Vagina (tissue), 2 donors: Measurements from ENCODE around the gene SYCN. TPM values are rescaled to one million over a fixed set of nuclear protein-coding genes. Genes with fewer than 3 reads are reported as not detected.

Source experiments
- DNase-seq, 2 donors: peaks; one replicate each; pipeline ENCODE4 v3.0.0-alpha.2; 2017; ENCODE audit errors: extremely low spot score in 2 of 2
- H3K27ac ChIP-seq: fragments of 200-600 bp; sonication (generic); one replicate; pipeline ENCODE4 v1.5.1; 2019
- H3K27me3 ChIP-seq: fragments of 200-600 bp; sonication (generic); one replicate; pipeline ENCODE4 v1.5.1; 2019
- H3K36me3 ChIP-seq, 2 donors: fragments of 200-600 bp; sonication (generic); one replicate each; pipeline ENCODE4 v1.5.1; 2017 to 2019
- H3K4me1 ChIP-seq: fragments of 200-600 bp; sonication (generic); one replicate; pipeline ENCODE4 v1.5.1; 2019
- H3K4me3 ChIP-seq, 2 donors: fragments of 200-600 bp; sonication (generic); 1 replicate in 1 of 2; 2 replicates in 1 of 2; pipeline ENCODE4 v1.5.1; 2016 to 2019
- H3K9me3 ChIP-seq: fragments of 200-600 bp; sonication (generic); one replicate; pipeline ENCODE4 v1.5.1; 2019
- POLR2A ChIP-seq, 2 donors: fragments of 450-650 bp; IDR thresholded peaks; one replicate each; pipeline ENCODE4 v1.6.1; 2017; ENCODE audit warnings: antibody characterized with exemption in 2 of 2, mild to moderate bottlenecking in 2 of 2, moderate library complexity in 2 of 2
- POLR2AphosphoS5 ChIP-seq, 2 donors: sonication (generic); formaldehyde crosslinking; IDR thresholded peaks; one replicate each; pipeline ENCODE4 v1.9.0; 2017; ENCODE audit warnings: antibody characterized with exemption in 2 of 2, mild to moderate bottlenecking in 2 of 2, low read depth in 1 of 2; ENCODE audit not compliant: insufficient read depth in 1 of 2
- intact Hi-C: fragments of 100-400 bp; cut with DNase I; formaldehyde crosslinking; loops from one replicate; pipeline ENCODE4 v1.15.1; 2023
- total RNA-seq: library from RNA; depleted of rRNA; stranded (reverse); fragments of >200 nt; gene quantifications from one replicate; pipeline ENCODE4 v1.2.3, GENCODE V29; 2016
- TF ChIP-seq, protein P1 (sequence below), 3 experiments: fragments of 450-650 bp in 2 of 3; fragments of 200-600 bp in 1 of 3; sonication (generic) in 1 of 3; IDR thresholded peaks; one replicate each; pipeline ENCODE4 v1.5.1; 2017 to 2019; ENCODE audit warnings: antibody characterized with exemption in 3 of 3, mild to moderate bottlenecking in 2 of 3, moderate library complexity in 2 of 3

Gene SYCN
- total RNA-seq, 1 donor from 2014 or later = not detected

DNA sequence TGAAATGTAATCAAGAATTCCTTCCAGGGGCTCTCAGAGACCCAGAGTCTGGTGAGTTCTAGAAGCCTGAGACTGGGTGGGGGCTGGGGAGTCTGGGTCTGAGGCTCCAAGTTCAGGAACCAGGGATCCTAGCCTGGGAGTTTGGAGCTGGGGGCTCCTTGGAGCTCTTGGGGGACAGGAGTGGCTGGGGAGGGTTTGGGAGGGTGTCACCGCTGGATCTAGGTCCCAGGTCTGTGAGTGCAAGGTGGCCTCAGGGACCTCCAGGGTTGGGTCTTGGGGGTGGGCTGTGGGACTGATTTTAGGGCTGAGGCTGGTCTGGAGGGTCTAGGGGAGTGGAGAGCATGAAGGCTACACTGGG lies 1.1 kb downstream of the SYCN start:
- intact Hi-C loops = loop anchor here (10.0 kb wide), 1 partner anchor 1752 kb away; no protein-coding TSS in a partner anchor
- Histone ChIP-seq H3K27ac (no peak overlapping the region), H3K9me3 (no peaks in the 10 kb centered on the region), H3K27me3 (peaks cover 7% of the 10 kb centered on the region), H3K4me1 (no peaks in the 10 kb centered on the region), H3K4me3 (no peak overlapping the region), H3K36me3 (no peaks in the 10 kb centered on the region)
- no peak for DNase-seq
- no peak for TF ChIP-seq POLR2A (IDR thresholded peaks at IDR 0.05)
- no peak for TF ChIP-seq POLR2AphosphoS5 (IDR thresholded peaks at IDR 0.05; ENCODE audit: insufficient read depth in 1 of 2, low read depth in 1 of 2)
- TF ChIP-seq, protein P1, sequence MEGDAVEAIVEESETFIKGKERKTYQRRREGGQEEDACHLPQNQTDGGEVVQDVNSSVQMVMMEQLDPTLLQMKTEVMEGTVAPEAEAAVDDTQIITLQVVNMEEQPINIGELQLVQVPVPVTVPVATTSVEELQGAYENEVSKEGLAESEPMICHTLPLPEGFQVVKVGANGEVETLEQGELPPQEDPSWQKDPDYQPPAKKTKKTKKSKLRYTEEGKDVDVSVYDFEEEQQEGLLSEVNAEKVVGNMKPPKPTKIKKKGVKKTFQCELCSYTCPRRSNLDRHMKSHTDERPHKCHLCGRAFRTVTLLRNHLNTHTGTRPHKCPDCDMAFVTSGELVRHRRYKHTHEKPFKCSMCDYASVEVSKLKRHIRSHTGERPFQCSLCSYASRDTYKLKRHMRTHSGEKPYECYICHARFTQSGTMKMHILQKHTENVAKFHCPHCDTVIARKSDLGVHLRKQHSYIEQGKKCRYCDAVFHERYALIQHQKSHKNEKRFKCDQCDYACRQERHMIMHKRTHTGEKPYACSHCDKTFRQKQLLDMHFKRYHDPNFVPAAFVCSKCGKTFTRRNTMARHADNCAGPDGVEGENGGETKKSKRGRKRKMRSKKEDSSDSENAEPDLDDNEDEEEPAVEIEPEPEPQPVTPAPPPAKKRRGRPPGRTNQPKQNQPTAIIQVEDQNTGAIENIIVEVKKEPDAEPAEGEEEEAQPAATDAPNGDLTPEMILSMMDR (IDR thresholded peaks at IDR 0.05) = no peak

DNA sequence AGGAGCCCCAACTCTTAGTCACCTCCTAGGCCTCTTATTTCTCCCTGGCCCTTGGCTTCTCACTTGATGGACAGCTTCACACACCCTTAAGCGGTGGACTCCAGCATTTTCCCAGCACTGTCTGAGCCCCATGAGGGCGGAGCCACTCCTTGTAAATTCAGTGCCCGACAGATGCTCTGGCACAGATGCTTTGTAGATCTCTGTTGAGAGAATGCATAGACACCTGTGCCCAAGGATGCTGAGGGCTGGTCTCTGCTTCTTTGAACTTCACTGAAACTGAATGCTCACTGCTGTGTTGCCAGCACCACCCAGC lies 3.3 kb downstream of the SYCN start:
- Histone ChIP-seq H3K27ac (no peak overlapping the region), H3K4me3 (no peak overlapping the region), H3K27me3 (peaks cover 7% of the 10 kb centered on the region), H3K9me3 (no peaks in the 10 kb centered on the region), H3K4me1 (peaks cover 4% of the 10 kb centered on the region), H3K36me3 (no peaks in the 10 kb centered on the region)
- no peak for DNase-seq
- TF ChIP-seq POLR2A (IDR thresholded peaks at IDR 0.05) = no peak
- TF ChIP-seq POLR2AphosphoS5 (IDR thresholded peaks at IDR 0.05; ENCODE audit: insufficient read depth in 1 of 2, low read depth in 1 of 2) = no peak
- TF ChIP-seq, protein P1 (IDR thresholded peaks at IDR 0.05) = no peak
- intact Hi-C loops = loop anchor here (10.0 kb wide), 1 partner anchor 1754 kb away; no protein-coding TSS in a partner anchor

DNA sequence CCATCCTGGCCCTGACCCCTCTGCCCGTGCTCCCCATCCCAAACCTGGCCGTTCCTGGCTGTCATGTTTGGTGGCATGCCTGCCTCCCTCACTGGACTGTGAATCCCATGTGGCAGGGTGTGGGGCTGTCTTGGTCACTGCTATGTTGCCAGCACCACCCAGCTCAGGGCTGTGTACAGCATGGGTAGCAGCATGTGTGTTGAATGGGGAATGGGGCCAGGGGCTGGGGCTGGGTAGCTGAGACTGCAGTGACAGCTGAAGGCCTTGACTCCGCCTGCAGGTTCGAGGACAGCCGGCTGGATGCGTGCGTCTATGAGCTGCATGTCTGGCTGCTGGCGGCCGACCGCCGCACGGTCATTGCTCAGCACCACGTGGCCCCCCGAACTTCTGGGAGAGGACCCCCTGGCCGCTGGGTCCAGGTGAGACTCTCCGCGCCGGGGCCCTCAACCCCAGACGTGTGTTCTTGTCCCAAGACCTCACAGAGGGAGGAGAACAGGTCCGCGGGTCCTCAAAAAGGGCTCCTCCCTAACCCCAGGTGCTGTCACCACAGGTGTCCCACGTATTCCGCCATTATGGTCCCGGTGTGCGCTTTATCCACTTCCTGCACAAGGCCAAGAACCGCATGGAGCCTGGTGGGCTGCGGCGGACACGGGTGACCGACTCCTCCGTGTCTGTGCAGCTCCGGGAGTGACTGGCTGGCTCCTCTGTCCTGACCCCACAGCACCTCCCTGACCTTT lies 3.8 kb downstream of the SYCN start:
- intact Hi-C loops = loop anchor here (10.0 kb wide), 1 partner anchor 1755 kb away; no protein-coding TSS in a partner anchor
- Histone ChIP-seq H3K9me3 (no peaks in the 10 kb centered on the region), H3K27ac (no peak overlapping the region), H3K4me3 (no peak overlapping the region), H3K27me3 (peaks cover 7% of the 10 kb centered on the region), H3K4me1 (peaks cover 4% of the 10 kb centered on the region), H3K36me3 (no peaks in the 10 kb centered on the region)
- TF ChIP-seq POLR2AphosphoS5 (IDR thresholded peaks at IDR 0.05; ENCODE audit: insufficient read depth in 1 of 2, low read depth in 1 of 2) (no peak), POLR2A (IDR thresholded peaks at IDR 0.05) (no peak)
- TF ChIP-seq, protein P1 (IDR thresholded peaks at IDR 0.05) = no peak
- no peak for DNase-seq

DNA sequence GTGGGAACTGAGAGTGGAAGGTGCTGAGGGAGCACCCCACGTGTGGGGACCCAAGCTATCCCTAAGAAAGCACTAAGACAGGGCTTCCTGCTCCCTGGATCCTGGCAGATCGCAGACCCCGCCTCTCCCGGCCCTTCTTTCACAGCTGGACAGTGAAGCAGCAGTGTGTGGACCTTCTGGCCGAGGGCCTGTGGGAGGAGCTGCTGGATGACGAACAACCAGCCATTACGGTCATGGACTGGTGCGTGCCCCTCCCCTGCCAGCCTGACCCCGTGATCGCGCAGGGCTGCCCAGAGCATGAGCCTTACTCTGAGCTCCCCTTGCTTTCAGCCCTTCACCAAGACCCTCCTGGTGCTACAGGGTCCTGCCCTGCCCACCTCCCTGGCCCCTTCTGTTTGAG lies 5.0 kb downstream of the SYCN start:
- H3K36me3 ChIP-seq = no peaks in the 10 kb centered on the region
- H3K4me3 ChIP-seq = peak overlapping the region in 1 of 2 donors; percentile 18
- H3K4me1 ChIP-seq = peaks cover 4% of the 10 kb centered on the region
- H3K27ac ChIP-seq = no peak overlapping the region
- H3K9me3 ChIP-seq = no peaks in the 10 kb centered on the region
- no peak for DNase-seq
- TF ChIP-seq, protein P1 (IDR thresholded peaks at IDR 0.05) = no peak
- TF ChIP-seq POLR2AphosphoS5 (IDR thresholded peaks at IDR 0.05; ENCODE audit: insufficient read depth in 1 of 2, low read depth in 1 of 2) = no peak
- no peak for TF ChIP-seq POLR2A (IDR thresholded peaks at IDR 0.05)
- H3K27me3 ChIP-seq = peaks cover 7% of the 10 kb centered on the region
- intact Hi-C loops = no loop called here

DNA sequence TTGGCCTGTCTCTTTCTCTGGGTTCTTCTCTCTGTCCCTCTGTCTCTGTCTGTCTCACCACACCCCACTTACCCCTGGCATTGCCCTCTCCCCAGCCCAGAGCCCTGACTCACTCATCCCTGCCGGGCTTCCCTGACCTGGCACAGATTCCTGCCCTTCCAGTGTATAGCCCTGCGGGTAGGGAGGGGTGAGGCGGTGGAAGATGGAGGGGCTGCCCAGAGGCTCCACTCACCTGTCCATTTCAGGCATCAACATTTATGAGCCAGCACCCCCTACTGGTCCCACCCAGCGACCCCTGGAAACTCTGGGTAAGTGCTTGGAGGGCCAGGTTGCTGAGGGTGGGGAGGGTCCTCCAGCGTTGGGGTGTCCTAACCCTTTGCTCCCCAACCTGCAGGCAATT lies 6.3 kb downstream of the SYCN start:
- no peak for DNase-seq
- H3K4me1 ChIP-seq = peaks cover 4% of the 10 kb centered on the region
- TF ChIP-seq, protein P1 (IDR thresholded peaks at IDR 0.05) = no peak
- TF ChIP-seq POLR2A (IDR thresholded peaks at IDR 0.05) (no peak), POLR2AphosphoS5 (IDR thresholded peaks at IDR 0.05; ENCODE audit: insufficient read depth in 1 of 2, low read depth in 1 of 2) (no peak)
- intact Hi-C loops = no loop called here
- H3K36me3 ChIP-seq = no peaks in the 10 kb centered on the region
- peak overlapping the region in 1 of 2 donors; percentile 35 for H3K4me3 ChIP-seq
- no peaks in the 10 kb centered on the region for H3K27me3 ChIP-seq
- no peaks in the 10 kb centered on the region for H3K9me3 ChIP-seq
- H3K27ac ChIP-seq = no peak overlapping the region
